Stimulated activated CD4-positive, alpha-beta T cell treated with anti-CD3 and anti-CD28 coated beads, Interleukin-15, amount 100 ng/mL, for 48 hours (primary cell): Measurements from ENCODE around the gene FIGNL2.
"Not testable (repeated sequence)": the region's sequence is repeated elsewhere in the genome, so short reads cannot be mapped to it uniquely, and the experiment has no call there.

Source experiments
- DNase-seq, 2 donors: peaks; one replicate each; pipeline ENCODE4 v3.0.0-alpha.2; 2020; ENCODE audit warnings: low read depth in 2 of 2

FIGNL2 gene

DNA sequence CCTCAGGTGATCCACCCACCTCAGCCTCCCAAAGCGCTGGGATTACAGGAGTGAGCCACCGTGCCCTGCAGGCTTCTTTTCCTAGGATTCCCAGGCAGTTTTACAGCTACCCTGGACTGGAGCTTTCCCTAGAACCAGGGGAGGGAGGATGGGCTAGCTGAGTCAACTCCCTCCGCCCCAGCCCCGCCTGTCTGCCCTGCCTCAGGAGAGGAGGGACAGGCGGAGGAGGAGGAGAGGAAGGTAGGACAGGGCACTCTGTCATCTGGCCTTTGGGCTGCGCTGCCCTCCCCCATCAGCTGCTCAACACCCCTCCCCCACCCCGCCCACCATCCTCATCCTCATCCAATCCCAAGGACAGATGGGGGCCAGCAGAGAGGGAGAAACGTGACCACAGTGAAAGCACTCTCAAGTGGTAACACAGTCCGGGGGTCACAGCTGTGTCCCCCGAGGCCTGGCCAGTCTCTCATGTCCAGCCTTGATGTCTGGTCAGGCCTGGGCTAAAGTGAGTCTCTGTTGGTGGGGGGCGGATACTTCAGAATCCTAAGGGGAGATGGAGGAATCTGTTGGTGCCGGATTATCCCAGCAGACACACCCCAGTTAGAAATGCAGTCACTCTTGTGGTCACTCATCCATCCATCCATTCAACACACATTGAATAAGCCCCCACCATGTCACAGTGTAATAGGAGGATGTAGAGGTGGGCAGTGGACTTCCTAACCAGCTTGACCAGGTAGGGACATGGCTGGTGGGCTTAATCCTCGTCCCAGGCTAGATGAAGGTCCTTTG is 12.3 kb downstream of the FIGNL2 start:
- DNase-seq: no peak

DNA sequence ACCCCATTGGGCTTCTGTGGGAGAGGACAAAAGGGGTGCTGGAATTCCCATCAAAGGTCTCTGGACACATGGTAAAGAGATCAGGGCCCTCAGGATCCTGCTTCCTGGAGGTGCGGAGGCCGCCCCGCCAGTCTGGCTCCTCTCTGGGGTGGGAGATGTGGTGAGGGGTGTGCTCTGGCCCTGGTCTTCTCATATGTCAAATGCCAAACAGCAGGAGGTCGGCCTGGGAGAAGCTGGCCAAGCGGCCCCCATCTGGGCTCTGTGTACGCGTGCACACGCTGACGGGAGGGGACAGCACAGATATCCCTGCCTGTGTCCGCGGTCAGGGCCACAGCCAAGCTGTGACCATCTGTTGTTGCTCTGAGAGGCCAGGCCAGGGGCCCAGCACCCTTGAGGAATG is 14.1 kb downstream of the FIGNL2 start:
- no peak for DNase-seq

DNA sequence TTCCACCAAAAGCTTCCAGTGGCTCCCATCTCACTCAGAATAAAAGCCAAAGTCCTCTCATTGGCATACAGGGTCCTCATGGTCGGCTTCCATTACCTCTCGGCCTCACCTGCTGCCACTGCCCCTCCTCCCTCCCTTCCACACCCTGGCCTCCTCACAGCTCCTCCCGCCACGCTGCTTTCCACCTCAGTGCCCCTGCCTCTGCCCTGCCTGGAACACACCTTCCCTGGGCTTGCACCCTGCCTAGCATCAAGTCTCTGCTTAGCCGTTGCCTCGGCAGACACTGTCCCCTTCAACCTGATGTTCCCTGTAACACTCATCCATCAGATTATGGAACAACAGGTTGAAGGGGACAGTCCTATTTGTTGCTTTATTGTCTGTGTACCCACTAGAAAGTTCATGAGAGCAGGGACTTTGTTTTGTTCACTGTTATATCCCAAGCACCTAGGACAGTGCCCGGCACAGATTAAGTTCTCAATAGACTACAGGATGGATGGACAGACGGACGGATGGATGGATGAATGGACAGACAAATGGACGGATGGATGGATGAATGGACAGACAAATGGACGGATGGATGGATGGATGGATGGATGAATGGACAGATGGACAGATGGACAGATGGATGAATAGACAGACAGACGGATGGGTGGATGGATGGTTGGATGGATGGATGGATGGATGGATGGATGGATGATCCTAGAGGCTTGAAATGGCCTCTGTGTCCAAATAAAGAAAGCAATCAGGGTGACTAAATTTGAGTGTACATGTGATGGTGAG is 14.9 kb downstream of the FIGNL2 start:
- no peak for DNase-seq

DNA sequence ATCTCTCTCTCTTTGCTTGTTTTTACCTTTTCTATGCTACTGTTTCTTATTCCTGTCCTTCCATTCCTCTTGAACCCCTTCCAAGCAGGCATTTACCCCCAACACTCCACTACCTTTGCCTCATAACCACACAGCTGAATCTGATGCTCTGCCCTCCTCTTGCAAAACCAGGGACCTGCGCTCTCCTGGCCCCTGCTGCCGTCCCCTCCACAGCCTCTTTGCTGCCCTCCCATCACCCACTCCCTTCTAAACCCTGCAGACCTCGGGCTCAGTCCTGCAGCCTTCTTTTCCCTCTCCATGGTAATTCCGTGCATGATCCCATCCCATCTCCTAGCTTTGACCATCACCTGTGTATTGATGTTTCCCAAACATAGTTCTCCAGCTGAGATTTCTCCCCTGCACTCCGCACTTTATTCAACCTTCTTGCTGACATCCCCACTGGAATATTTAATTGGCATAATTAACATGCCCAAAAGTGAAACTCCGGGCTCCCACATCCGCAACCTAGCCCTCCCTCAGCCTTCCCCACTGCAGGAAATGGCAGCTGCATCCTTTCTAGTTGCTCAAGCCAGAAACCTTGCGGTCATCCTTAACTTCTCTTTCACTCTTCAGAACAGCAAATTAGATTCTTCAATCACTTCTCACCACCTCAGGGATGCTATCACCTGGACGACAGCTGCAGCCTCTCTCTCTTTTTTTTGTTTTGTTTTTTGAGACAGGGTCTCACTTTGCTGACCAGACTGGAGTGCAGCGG is 16.0 kb downstream of the FIGNL2 start:
- DNase-seq: no peak

DNA sequence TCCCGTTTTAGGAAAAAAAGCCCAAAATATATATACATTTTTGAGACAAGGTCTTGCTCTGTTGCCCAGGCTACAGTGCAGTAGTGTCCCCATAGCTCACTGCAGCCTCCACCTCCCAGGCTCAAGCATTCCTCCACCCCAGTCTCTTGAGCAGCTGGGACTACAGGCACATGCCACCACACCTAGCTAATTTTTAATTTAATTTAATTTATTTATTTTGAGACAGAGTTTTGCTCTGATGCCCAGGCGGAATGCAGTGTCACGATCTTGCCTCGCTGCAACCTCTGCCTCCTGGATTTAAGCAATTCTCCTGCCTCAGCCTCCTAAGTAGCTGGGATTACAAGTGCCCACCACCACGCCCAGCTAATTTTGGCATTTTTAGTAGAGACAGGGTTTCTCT is 16.7 kb downstream of the FIGNL2 start:
- DNase-seq: not testable (repeated sequence)

DNA sequence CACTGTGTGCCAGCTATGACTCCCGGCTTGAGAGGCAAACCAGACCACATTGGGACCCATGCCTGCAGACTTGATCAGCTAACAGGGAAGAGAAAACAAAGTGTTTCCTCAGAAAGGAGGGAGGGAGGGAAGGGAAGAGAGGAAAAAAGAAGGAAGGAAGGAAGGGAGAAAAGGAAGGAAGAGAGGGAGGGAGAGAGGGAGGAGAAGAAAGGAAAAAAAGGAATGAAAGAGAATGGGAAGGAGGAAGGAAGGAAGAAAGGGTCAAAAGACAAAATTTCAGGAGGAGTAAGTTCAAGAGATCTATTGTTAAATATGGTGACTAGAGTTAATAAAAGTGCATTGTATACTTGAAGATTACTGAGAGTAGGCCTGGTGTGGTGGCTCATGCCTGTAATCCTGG is 18.9 kb downstream of the FIGNL2 start:
- no peak for DNase-seq

DNA sequence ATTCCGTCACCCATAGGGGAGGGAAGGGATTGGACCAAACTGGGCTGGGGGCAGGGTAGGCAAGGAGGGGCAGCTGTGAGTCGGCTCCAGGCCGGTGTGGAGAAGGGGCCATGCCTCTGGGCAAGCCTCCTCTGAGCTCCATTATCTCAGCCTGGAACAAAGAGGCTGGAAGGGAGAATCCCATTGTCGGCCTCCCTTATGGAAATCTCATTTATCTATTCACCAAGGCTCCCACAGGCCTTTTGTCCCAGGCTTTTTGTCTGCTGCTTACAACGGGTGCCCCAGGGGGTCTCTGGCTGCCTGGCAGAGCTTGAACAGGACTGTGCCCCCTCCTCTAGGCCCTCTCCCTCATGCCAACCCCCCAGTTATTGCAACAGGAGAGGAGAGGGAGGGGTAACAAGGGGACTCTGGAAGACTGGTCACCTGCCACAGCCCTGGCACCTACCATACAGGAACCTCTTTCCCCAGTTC is 19.5 kb downstream of the FIGNL2 start:
- DNase-seq: no peak

DNA sequence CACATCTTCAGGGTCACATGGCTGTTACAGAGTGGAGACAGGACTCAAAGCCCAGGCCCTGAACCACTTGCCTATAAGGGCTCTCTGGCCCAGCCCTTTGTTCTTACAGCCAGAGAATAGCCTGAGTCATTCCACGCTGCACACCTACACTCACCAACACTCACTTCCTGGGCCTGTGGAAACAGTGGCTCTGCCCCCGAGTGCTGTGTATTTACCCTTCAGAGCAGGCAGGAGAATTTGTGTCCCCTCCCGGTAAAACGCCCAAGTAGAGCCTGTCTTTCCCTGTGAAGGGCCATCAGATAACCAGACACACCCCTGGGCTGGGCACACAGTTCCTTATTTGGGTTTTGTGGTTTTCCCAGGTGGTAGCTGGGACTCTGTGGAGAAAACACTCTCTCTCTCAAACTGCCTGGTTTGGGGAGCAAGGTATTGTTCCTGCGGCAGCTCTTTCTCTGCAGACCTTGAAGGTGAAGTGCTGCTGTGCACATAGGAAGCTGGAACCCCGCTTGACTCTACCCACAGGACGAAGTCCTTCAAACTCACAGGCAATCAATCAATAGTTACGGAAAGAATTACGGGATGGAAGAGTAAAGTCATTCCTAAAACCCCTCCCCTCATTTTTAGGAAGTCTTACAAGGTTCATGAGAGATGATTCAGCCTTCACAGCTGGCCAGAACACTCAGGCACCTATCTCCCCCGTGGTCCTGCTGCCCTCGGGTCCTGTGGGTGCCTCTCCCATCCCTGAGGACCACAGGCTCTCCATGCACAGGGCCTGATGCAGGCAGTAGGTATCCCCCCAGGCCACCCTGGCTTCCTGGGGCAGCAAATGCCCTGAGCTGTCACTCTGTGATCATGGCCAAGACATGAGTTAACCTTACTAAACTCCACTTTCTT is 20.3 kb downstream of the FIGNL2 start:
- peak; percentile 60 to 63 for DNase-seq

DNA sequence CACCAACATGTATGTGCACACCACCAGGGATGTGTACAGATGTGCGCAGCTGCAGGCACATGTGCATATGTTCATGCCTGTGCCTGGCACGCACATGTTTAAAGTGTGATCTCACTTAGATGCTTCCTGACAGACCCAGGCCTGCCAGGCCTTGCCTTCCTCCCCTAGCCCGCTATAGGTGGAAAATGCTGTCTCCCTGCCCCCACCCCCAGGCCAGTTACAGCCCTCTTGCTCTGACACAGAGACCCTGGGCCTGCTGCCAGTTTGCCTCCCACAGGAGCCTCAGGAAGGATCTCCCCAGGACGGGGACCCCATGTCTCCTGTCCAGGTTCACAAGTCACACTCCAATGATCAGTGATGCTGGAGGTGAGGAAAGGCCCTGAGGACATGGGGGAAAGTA is 21.6 kb downstream of the FIGNL2 start:
- no peak for DNase-seq

DNA sequence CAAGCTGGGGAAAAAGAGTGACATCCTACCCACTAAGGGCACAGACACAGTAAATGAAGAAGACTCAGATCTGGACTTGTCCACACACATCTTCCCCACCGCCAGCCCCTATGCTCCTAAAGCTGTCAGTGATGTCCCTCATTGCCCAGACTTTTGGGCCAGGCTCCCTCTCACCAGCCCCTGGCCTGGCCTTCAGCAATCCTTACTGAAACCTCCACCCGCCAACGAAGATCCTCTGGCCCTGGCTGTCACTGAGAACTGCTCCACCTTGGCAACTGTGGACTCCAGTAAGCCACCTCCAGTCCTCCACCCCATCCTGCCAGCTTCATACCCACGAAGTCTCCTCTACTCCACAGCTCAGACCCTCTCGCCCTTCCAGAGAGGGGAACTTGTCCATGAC is 23.3 kb downstream of the FIGNL2 start:
- DNase-seq: no peak

DNA sequence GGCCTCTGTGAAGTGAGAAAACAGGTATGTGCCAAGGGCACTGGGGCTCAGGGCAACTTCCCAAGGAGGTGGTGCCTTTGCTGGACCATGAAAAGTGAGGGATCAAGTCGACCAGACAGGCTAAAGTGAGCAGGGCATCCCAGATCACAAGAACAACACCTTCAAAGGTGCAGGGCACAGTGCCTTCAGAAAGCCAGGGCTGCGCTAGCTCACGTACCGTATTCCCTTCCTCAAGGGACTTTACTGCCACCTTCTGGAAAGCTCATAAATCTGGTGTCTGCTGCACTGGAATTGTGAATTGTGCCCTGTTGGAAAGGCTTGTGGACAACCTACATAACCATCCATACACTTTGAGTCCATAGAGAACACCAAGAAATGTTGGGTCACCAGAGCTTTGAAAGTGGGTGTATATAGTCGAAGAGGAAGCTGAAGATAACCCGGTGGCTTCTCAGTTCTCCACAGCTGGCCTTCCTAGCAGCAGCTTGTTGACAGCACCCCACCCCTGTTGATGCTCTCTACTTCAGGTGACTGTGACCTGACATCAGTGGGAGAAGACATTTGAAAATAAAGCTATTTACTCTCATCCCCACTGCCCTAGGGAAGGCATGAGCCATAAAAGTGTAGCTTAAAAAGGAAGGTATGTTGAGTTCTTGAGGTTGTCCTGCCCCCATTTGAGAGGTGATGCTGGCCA is 24.5 kb downstream of the FIGNL2 start:
- DNase-seq: no peak

DNA sequence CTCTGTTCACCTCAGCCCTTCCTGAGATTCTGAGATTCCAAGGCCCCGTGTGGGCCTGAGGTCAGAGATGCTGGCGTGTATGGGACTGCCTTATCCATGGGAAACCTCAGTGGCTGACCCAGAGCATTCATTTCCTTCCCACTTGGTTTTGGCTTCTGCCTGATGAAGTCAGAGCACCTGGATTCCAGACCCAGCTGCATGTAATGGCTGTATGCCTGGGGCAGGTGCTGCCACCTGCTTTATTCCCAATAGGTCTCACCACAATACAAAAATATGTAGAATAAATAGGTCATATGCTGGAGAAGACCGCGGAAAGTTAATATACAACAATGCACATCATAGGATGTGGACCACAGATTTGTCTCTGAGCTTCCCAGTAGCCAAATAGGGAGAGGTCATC is 25.6 kb downstream of the FIGNL2 start:
- no peak for DNase-seq

DNA sequence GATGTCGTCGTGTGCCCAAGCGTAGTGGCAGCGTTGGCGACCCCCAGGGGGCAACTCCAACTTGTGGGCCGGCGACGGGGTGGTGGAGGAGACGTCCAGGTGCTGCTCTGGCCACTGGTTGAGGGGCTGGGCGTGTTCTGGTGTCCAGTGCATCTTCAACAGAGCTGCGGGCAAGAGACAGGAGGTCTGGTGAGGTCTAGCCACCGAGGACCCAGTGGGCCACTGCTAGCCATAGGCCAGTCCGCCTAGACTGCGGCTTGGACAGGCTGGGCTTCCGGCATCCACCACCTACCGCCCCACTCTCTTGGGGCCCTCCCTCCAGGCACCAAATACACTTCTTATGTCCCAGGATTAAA is 26.3 kb downstream of the FIGNL2 start:
- no peak for DNase-seq

DNA sequence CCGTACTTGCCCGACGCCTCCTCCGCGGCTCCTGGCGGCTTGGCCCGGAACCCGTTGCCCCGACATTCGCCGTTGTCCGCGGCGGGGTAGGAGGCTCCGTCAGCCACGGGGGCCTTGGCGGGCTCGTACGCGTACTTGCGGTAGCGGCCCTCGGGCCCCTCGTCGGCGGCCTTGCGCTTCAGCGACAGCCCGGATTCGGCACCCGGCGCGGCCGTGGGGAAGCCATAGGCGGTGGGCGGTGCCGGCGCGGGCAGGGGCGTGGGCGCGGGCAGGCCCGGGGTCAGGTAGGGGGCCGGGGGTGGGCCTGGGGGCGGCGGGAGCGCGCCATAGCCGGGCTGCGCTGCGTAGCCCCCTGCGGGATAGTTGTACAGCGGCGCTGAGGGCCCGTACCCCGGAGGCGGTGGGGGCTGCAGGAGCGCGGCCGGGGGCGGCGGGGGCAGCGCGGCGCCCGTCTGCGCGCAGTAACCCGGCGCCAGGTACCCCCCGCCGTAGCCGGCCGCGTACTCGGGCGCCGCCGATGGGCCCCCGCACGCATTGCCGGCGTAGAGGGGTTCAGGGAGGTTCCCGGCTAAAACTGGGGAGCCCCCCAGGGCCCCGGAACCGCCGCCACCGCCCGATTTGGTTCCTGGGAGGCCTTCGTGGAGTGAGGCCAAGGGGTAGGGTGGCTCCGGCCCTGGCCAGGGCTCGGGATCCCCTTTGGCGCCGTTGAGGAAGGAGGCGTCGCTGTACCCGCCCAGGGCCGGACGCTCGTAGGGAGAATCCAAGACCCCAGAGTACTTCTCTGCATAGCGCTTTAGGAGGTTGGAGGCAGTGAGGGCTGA is 26.9 kb downstream of the FIGNL2 start:
- DNase-seq: no peak

DNA sequence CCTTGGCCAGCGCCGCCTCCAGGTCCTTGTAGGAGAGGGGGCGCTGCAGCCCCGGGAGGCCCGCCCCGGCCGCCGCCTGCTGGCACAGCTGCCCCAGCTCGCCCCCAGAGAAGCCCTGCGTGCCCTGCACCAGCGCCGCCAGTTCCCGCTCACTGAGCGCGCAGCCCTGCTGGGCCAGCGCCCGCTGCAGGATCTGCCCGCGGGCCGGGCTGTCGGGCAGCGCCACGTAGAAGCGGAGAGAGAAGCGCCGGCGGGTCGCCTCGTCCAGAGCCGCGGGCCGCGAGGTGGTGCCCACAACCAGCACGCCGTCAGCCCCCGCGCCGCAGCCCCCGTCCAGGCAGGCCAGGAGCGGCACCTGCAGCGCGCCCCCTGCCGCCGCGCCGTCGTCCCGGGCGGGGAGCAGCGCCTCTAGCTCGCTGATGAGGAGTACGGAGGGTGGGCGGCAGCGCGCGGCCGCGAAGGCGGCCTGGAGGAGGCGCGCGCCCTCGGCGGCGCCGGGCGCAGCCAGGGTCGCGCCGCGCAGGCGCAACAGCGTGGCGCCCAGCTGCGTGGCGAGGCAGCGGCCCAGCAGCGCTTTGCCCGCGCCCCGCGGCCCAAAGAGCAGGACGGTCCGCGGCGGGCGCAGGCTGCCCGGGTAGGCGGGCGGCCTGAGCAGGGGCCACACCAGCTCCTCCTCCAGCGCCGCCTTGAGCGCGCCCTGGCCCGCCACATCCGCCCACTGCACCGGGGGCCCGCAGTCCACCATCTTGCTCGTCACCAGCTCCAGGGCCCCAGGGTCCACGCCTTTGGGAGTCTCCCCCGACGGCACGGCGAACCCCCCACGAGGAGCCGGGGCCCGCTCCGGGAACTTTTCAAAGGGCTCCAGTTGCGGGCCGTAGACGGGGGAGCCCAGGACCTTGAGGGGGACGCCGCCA is 27.7 kb downstream of the FIGNL2 start:
- DNase-seq: peak; percentile 70 to 78

DNA sequence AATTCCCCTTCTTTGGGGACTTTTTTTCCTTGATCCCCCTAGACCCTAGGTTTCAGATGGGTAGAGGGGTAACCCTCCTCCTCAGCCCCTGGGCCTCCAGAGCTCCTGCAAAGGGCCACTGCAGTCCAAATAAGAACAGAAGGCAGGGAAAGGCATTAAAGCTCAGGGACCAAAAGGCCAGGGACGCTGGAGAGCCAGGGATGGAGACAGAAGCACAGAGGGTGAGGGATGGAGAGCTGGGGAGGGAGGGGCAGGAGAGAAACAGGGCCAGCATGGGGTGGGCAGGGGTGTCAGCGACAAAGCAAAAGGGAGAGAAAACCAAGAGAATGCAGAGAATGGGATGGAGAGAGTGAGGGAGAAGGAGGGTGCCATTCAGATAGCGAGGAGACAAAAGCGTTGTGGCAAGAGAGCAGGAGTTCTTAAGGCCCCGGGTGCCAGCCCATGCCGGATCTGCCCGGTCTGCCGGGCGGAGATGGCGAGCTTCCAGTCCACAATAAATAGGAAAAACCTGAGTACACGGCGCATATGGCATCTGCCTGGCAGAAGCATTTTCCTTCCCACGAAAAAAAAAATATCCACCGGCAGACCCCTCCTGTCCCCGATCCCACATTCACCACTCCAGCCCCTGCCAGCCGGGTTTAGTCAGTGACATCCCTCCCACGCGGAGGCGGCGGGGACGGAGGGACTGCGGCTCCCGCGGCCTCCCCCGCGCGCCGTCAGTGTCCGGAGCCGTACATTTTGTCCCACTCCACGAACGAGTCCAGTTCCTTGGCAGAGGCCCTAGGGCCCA is 28.6 kb downstream of the FIGNL2 start:
- no peak for DNase-seq

DNA sequence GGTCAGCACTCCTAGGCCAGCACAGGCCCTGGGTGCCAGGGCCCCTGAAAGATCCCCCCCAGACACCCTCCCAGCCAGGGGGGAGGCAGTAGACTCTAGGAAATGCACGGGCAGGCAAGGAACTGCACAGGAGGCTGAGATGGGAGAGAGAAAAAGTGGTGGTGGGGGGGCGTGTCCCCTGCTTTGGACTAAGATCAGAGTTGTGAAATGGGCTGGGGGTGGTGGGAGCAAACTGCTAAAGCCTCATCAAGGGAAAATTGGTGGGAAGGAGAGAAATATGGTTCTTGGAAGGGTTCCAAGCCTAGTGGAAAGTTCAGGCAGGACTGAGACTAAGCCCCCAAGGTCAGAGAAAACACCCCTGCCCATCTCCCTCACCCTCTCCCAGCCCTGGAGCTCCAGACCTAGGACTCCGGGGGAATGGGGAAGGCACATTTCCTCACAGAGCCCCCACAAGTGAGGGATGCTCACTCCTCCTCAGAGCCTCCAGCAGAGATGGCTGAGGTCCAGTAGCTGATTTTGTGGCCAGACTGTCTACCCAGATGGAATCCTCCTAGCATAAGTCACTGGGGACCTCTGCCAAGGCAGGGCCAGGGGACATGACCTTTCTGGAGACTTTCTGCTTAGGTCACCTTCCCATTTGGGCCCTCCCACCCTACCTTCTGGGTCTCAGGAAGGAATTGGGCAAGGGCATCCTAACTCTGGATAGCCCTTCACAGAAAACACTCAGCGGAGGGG is 29.8 kb downstream of the FIGNL2 start:
- DNase-seq: no peak
